Choroid plexus epithelial cell (primary cell): ENCODE results near the gene HMCN2.

Source experiments
- DNase-seq: peaks from one replicate; pipeline ENCODE4 v3.0.0-alpha.2; 2010; ENCODE audit warnings: low read depth
- H3K4me3 ChIP-seq: 2 replicates; pipeline ENCODE4 v1.5.1; 2011; ENCODE audit warnings: low read depth, mild to moderate bottlenecking, control low read depth, low read length, moderate library complexity
- CTCF ChIP-seq: conservative IDR thresholded peaks from 2 replicates; pipeline ENCODE4 v1.5.1; 2011; ENCODE audit warnings: low read depth, mild to moderate bottlenecking, control low read depth, inconsistent platforms, low read length, moderate library complexity

HMCN2 gene

GRCh38 chr9:130292106-130292505, 26.5 kb downstream of the HMCN2 start:
- no peak for DNase-seq
- TF ChIP-seq CTCF = no peak
- no peak overlapping the region for H3K4me3 ChIP-seq

- no peak for DNase-seq
- TF ChIP-seq CTCF = no peak
- no peak overlapping the region for H3K4me3 ChIP-seq
Measured at GRCh38 chr9:130294664-130295063, 29.1 kb downstream of the HMCN2 start.

GRCh38 chr9:130295431-130295830, 29.9 kb downstream of the HMCN2 start:
- TF ChIP-seq CTCF = no peak
- H3K4me3 ChIP-seq = no peak overlapping the region
- no peak for DNase-seq

GRCh38 chr9:130295945-130296782, 30.6 kb downstream of the HMCN2 start:
- H3K4me3 ChIP-seq = no peak overlapping the region
- DNase-seq = no peak
- TF ChIP-seq CTCF = no peak

- TF ChIP-seq CTCF = no peak
- DNase-seq = no peak
- no peak overlapping the region for H3K4me3 ChIP-seq
Measured at GRCh38 chr9:130296783-130297055, 31.2 kb downstream of the HMCN2 start.

GRCh38 chr9:130297371-130297770, 31.8 kb downstream of the HMCN2 start:
- DNase-seq = no peak
- TF ChIP-seq CTCF = no peak
- no peak overlapping the region for H3K4me3 ChIP-seq

GRCh38 chr9:130298662-130299279, 33.2 kb downstream of the HMCN2 start:
- no peak overlapping the region for H3K4me3 ChIP-seq
- TF ChIP-seq CTCF = no peak
- DNase-seq = peak; percentile 7
